WTC11 (cell line): Measurements from ENCODE around the gene INPP5A.

Source experiments
- ATF1 ChIP-seq: sonication (generic); formaldehyde crosslinking; IDR thresholded peaks from 2 replicates; pipeline ENCODE4 v1.8.1; 2023; ENCODE audit warnings: mild to moderate bottlenecking, moderate library complexity, missing genetic modification reagents
- FOXP1 ChIP-seq: sonication (generic); formaldehyde crosslinking; IDR thresholded peaks from 2 replicates; pipeline ENCODE4 v1.8.0; 2022; ENCODE audit warnings: missing genetic modification reagents, mild to moderate bottlenecking, moderate library complexity, borderline replicate concordance
- ZNF396 ChIP-seq: fragments of 250-450 bp; sonication (Bioruptor Pico); IDR thresholded peaks from 2 replicates; pipeline ENCODE4 v1.8.0; 2021; ENCODE audit warnings: mild to moderate bottlenecking, moderate library complexity, borderline replicate concordance
- TF ChIP-seq, protein P1 (sequence below): fragments of 200-600 bp; IDR thresholded peaks from 2 replicates; pipeline ENCODE4 v1.8.0; 2022; ENCODE audit warnings: antibody characterized with exemption
- TF ChIP-seq, protein P2 (sequence below): sonication (generic); formaldehyde crosslinking; IDR thresholded peaks from 2 replicates; pipeline ENCODE4 v1.8.0; 2023; ENCODE audit warnings: missing genetic modification reagents
- TF ChIP-seq, protein P3 (sequence below): sonication (generic); formaldehyde crosslinking; IDR thresholded peaks from 2 replicates; pipeline ENCODE4 v1.8.1; 2023; ENCODE audit warnings: mild to moderate bottlenecking, missing genetic modification reagents

DNA sequence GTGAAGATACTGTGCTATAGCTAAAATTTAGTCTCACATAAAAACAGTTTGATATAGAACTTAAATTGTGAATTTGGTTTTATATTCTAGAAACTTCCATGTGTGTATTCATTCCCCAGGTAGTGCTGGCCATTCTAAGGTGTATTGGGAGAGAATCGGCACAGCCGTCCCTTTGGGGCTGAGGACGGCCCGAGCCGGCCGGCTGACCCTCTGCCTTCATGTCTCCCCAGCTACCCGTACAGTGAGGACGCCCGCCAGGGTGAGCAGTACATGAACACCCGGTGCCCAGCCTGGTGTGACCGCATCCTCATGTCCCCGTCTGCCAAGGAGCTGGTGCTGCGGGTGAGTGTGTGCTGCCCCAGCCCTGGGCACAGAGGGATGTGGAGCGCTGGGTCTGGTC is 239.9 kb downstream of the INPP5A start:
- TF ChIP-seq, protein P1, sequence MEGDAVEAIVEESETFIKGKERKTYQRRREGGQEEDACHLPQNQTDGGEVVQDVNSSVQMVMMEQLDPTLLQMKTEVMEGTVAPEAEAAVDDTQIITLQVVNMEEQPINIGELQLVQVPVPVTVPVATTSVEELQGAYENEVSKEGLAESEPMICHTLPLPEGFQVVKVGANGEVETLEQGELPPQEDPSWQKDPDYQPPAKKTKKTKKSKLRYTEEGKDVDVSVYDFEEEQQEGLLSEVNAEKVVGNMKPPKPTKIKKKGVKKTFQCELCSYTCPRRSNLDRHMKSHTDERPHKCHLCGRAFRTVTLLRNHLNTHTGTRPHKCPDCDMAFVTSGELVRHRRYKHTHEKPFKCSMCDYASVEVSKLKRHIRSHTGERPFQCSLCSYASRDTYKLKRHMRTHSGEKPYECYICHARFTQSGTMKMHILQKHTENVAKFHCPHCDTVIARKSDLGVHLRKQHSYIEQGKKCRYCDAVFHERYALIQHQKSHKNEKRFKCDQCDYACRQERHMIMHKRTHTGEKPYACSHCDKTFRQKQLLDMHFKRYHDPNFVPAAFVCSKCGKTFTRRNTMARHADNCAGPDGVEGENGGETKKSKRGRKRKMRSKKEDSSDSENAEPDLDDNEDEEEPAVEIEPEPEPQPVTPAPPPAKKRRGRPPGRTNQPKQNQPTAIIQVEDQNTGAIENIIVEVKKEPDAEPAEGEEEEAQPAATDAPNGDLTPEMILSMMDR: no peak
- no peak for TF ChIP-seq ATF1
- TF ChIP-seq, protein P2, sequence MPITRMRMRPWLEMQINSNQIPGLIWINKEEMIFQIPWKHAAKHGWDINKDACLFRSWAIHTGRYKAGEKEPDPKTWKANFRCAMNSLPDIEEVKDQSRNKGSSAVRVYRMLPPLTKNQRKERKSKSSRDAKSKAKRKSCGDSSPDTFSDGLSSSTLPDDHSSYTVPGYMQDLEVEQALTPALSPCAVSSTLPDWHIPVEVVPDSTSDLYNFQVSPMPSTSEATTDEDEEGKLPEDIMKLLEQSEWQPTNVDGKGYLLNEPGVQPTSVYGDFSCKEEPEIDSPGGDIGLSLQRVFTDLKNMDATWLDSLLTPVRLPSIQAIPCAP: no peak
- TF ChIP-seq, protein P3, sequence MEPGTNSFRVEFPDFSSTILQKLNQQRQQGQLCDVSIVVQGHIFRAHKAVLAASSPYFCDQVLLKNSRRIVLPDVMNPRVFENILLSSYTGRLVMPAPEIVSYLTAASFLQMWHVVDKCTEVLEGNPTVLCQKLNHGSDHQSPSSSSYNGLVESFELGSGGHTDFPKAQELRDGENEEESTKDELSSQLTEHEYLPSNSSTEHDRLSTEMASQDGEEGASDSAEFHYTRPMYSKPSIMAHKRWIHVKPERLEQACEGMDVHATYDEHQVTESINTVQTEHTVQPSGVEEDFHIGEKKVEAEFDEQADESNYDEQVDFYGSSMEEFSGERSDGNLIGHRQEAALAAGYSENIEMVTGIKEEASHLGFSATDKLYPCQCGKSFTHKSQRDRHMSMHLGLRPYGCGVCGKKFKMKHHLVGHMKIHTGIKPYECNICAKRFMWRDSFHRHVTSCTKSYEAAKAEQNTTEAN (CRISPR knock-in tag): no peak
- TF ChIP-seq ZNF396 (CRISPR knock-in tag): no peak
- TF ChIP-seq FOXP1 (CRISPR knock-in tag): no peak
